ENCODE data around the gene ELK1. TPM values are rescaled to one million over a fixed set of nuclear protein-coding genes. Genes with fewer than 3 reads are reported as not detected.

ELK1 gene
- total RNA-seq, 1 donor from 2014 or later = 4.6 TPM

DNA sequence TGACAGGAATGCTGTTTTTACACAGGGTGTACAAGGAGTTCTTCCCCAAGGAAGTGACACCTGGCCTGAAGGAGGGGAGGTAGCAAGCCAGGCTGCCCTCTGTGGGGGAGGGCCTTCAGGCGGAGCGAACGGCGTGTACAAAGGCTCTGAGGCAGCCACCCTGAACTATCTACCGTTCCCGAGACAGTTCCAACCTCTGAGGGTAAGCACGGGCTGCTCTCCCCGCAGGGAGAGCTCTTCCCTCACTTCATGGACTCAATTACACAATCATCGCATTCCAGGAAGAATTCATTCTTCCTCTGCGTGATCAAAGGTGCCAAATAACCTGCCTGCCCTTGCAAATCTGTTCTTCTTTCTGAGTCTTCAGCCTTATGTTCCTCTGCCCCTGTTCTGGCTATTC is 4.8 kb downstream of the ELK1 start:
- DNase-seq (ENCODE audit: low spot score) = no peak

DNA sequence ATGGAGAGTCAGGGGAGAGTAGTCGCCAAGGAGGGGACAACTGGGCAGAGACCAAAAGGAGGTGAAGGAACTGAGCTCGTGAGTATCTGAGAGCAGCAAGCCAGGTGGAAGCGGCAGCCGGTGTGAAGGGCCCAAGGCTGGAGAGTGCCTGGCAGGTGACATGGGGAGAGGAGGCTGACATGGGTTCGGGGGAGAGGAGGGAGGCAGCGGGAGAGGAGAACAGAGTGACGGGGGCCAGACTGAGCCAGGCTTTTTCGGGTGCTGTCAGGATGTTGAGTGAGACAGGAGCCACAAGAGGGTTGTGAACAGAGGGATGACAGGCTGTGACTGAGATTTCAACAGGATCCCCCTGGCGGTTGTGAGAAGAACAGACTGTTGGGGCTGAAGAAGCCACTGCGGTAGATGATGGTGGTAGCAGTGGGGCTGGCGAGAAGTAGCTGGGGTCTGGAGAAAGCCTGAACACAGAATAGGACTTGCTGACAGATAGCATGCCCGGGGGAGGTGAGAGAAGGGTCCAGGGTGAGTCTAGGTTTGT is 5.7 kb downstream of the ELK1 start:
- DNase-seq (ENCODE audit: low spot score) = peak; percentile 13

DNA sequence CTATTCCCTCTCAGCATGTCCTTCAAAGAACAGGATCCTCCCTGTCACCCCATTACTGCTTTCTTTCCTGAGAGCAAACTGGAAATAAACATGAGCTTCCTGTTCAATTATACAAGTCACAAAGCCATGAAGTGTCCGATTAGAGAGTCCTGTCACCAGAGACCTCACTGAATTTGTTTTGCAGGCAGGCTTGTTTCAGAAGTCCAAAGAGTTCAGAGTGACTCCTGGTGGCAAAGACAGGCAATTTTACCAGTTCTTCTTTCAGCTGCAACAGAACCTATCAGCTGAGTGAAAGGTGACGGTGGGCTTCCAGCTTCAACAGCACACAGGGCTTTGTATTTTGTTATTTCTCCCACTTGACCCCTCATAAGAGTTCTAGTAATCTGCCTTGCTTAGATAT is 6.4 kb downstream of the ELK1 start:
- peak; percentile 15 for DNase-seq (ENCODE audit: low spot score)

DNA sequence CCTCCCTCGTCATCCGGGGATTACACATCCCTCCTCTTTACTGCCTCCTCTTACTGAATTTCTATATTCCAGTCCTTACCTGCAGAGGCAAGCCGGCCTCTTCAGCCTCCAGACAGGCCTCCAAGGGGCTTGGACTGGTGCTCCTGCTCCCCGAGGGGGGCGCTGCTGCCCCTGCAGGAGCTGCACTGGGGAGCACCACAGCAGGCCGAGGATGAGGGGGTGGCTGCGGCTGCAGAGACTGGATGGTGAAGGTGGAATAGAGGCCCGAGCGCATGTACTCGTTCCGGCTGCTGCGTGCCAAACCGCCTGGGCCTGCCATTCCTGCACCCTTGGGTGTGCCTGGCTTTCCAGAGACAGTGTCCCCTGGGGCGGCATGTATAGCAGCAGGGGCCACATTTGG is 11.5 kb downstream of the ELK1 start:
- no peak for DNase-seq (ENCODE audit: low spot score)

DNA sequence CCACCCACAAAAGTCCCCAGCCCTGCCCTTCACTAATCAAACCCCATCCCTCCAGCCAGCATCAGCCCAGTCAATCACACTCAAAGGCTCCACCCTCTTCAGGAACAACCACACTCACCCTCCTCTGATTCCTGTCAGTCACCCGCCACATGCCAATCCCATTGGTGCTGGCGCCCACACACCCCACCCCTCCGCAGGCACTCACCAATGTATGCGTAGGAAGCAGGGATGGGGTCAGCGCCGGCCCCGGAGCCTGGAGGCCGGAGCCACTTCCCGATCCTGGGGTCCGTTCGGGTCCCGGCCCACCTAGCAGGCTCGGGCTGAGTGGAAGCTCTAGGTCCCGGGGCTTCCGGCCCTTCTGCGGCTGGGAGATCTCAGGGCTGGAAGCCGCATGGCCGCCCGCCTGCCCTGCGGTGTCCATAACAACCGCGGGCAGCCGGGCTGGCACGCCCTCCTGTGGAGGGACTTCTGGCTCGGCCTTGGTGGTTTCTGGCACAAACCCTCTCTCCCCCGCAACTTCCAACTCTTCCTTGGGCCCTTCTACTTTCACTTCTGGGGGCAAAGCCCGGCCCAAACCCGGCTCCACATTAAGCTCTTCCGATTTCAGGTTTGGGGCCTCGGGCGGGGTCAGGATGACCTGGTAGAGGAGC is 12.7 kb downstream of the ELK1 start:
- peak; percentile 28 for DNase-seq (ENCODE audit: low spot score)

DNA sequence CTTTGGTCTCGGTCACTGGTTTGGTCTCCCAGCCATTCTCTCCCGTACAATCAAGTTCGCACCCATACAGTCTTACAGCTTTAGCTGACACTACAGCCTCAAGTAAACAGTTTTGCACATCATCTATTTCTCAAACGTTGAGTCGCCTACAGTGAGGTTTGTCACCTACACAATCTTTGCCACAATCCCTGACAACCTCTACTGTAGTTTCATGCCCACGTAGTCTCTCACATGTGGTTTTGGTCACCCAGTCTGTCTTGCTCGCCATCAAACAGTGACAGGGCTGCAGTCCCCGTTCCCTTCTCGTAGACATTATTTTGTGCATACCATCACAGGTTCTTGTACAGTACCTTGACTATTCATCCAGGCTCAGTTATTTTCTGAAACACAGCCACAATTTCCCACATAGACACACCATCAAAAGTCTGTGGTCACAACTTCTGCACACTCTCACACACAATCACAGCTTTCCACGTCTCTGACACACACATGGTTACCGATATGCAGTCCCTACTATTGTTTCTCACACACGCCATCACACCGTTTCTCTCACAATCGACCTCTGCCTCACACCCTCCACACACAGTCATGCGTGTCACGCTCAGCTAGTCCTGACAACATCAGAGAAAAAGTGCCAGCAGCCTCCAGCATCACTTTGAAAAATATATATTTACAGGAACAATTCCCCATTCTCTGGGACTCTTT is 15.3 kb downstream of the ELK1 start:
- DNase-seq (ENCODE audit: low spot score) = no peak

DNA sequence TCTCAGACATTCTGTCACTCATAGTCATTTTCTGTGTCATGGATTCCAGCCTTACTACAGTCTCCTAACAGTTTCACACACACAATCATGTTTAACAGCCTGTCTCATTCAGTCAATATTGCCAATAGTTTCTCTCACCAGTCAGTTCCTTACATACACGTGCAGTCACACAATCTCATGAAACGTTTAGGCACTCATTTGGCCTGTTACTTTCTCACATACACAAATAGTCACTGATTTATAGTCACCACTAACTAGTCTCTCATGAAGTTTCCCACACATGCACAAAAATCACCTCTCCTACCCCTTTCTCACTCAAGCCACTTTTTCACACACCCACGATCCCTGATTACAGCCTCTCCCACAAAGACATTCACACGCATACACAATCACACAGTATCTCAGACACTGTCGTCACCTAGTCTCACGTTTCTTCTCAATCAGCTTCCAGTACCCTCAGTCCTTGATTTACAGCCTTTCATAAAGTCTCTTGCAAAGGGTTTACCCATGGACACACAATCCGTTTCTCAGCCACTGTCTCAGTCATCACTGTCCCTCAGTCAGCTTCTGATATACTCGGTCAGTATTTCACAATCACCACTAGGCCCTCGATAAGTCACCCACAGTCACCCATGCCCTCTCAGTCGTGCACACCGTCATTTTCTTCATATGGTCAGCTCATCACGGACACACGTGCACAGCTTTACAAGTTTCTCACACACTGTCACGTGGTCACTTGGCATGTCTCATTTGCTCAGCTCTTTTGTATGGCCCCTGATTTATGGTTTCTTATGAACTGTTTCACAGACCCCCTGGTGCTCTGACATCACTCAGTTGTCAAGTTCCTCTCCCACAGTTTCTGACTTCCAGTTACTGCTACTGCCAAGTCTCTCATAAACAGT is 16.4 kb downstream of the ELK1 start:
- DNase-seq (ENCODE audit: low spot score) = no peak

DNA sequence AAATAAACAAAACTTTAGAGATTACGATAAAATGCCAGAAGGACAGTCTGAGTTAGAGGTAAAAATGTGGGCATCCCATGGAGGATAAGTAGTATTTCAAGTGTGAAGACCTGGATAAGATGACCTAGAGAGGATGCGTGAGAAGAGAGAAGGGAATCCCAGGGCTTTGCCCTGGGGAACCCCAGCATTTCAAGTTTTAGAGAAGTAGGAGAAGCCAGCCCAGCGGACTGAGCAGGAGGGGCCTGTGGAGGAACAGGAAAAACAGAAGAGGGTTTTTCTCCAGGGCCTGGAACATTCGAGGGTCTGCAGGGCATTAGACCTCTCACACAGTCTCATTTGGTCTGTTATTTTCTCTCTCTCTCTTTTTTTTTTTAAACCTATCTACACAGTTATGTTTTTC is 17.7 kb downstream of the ELK1 start:
- no peak for DNase-seq (ENCODE audit: low spot score)

DNA sequence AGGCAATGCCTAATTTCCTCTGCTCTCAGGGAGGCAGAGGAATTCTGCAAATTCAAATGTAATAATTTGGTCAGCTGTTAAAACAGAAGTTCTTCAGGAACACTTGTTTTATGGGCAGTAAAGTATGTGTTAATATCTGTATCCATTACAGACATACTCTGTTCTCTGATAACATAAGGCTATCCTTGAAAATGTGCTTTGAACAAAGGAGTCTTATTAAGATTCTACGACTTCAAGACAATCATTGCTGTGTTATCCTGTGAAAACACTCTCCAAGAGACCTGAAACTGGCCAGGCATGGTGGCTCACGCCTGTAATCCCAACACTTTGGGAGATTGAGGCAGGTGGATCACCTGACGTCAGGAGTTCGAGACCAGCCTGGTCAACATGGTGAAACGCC is 18.7 kb downstream of the ELK1 start:
- DNase-seq (ENCODE audit: low spot score) = no peak

DNA sequence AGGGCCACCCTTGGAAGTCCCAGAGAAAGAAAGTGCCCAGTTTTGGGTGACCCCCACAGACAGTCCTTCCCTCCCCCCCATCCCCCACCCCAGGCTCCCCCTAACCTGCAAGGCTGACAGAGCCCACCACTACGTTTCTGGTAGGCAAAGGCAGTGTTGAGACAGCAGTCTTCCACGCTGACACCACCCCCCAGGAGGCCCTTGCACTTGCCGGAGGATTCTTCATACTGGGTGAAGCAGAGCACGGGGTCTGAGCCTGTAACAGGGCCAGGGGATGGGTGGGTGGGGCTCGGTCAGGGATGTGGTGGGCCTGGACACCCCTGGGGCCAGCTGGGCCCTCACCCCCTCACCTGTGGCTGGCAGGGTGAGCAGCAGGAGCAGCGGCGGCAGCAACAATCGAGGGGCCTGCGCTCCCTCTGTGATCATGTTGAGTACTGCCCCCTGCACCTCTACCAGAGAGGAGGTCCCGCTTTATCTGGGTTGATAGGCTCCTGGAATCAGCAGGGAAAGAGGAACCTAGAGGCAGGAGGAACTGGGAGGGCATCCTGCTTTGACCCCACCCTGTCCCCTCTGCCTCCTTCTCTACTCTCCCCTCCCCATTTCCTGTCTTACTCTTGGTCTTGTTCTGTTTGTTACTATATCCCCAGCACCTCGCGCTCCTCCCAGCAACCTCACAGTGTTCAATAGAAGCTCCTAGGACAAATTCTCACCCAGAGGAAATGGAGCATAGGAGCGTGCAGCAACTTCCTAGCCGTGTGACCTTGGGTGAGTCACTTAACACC is 20.8 kb downstream of the ELK1 start, which contains the start of gene CFP:
TSS of gene CFP (minus strand) at position 512 of the 782 bp plus-strand sequence. CDS start at position 426, 86 bp downstream.
- no peak for DNase-seq (ENCODE audit: low spot score)

DNA sequence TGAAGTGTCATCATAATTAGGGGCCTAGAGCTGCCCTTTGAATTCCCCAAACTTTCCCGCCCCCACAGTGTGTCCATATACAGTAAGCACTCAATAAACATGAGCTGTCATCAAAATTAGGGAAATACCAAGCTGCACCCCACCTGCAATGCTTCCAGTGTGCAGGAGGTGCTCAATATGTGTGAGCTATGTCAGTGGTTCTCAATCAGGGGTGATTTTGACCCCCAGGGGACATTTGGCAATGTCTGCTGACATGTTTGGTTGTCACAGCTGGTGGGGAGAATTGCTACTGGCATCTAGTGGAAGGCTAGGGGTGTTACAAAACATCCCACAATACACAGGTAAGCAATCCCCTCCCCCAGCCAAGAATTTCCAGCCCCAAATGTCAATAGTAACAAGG is 21.4 kb downstream of the ELK1 start:
- no peak for DNase-seq (ENCODE audit: low spot score)

DNA sequence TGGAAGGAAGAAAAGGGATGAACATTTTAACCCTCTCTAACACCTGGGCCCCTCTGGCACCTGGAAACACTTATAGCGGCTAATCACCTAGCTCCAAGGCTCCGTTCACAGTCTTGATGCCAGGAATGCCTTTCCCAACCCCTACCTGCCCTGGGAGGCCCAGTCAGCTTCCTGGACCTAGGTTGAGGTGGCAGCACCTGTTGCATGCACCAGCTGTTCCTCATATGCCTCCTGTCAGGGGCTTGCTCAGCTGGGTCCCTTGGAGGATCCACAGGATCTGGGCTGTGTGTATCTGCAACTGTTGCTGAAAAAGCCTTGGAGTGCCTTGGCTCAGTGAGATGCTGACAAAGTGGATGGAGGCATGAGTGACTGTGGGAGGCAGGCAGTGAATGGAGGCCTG is 25.0 kb downstream of the ELK1 start:
- DNase-seq (ENCODE audit: low spot score) = no peak

DNA sequence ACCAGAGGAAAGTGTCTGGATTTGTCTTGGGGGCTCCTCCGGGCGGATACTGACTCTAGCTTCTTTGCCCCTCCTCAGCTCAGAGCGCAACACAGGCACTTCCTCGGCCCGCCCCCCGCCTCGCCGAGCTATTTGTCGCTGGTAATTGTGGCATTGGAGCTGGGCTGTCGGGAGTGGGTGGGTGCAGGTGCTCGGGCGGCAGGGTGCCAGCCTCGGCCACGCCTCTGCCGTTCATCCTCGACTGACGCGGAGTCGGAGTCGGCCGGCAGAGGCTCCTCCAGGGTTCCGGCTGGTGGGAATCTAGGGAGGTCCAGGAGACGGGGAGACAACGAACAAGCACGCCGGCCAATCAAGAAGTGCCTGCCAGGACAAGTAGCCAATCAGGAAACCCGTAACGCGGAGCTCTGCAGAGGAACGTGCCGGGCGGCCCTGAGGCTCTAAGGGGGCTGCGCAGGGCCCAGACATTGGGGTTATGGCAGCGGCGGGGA is 26.8 kb downstream of the ELK1 start:
- peak; percentile 74 for DNase-seq (ENCODE audit: low spot score)

DNA sequence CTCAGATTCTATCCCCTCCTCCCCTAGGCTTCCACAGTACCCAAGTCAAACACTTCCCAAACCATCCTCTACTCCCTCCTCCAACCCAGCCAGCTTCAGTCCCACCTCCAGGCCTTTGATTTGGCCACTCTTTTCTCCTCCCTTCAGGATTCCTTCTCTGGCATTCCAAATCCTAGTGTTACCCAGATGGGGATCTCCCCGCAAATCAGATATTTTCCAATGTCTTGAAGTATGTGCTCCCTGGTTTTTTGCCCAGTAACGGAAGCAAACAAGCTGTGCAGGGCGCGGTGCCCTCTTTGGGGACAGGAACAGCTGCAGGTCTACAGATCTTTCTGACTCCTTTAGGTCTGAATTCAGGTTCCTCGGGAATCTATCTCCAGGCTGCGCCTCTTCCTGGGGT is 28.5 kb downstream of the ELK1 start:
- no peak for DNase-seq (ENCODE audit: low spot score)

DNA sequence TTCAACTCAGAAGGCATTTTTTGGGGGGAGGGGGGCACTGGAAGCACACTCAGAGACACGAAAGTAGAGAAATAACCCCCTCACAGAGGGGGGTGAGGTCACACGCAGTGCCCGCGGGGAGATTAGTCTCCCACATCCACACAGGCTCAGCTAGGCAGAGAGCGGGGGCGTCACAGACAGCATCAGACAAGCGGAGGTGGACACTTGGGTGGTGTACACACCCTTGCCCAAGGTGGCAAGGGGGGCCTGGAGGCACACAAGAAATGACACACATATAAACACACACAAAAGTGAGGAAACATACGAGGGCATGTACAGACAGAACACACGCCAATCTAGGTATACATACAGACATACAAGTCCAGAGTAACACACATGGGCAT is 30.1 kb downstream of the ELK1 start:
- no peak for DNase-seq (ENCODE audit: low spot score)

DNA sequence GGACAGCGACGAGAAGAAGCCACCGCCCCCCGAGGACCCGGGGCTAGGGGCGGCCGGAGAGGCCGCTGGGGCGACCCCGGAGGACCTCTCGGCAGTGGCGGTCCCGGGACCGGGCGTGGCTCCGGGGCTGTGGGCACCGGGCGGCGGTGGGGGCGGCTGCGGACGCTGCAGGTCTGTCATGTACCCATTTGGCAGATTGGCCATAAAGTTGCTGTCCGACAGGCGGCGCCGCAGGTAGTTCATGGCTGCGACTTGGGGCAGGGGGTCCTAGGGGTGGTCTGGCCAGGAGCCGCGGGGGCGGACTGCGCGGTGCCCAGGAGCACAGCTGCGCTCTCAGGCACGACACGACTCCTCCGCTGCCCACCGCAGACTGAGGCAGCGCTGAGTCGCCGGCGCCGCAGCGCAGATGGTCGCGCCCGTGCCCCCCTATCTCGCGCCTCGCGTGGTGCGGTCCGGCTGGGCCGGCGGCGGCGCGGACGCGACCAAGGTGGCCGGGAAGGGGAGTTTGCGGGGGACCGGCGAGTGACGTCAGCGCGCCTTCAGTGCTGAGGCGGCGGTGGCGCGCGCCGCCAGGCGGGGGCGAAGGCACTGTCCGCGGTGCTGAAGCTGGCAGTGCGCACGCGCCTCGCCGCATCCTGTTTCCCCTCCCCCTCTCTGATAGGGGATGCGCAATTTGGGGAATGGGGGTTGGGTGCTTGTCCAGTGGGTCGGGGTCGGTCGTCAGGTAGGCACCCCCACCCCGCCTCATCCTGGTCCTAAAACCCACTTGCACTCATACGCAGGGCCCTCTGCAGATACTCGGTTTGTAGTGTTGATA is 30.7 kb downstream of the ELK1 start, which contains the start of gene SYN1:
TSS of gene SYN1 (minus strand) at position 372 of the 817 bp plus-strand sequence. CDS start at position 243, 129 bp downstream.
- peak; percentile 61 for DNase-seq (ENCODE audit: low spot score)

DNA sequence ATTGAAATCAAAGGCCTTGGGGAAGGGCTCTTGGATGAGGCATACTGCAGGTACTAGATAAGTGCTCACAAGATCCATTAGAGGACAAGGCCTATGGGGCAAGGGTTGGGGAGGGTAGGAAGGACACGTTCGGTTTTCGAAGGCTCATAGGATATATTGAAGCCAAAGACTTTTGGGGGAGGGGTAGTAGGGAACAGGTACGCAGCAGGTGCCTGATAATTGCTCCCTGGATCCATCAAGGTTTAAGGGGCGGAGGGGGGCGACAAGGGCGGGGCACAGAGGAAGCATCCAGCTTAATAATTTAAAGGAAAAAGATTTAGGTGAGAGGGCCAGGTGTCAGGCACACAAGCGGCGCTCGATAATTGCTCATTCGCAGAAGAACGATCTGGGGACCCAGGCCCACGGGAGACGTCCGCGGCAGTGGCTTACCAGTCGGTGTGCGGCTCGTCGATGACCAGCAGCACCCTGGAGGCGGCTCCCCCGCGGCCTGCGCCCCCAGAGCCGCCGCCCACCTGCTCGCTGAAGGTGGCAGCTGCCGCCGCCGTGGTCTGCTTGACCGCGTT is 31.4 kb downstream of the ELK1 start:
- no peak for DNase-seq (ENCODE audit: low spot score)

DNA sequence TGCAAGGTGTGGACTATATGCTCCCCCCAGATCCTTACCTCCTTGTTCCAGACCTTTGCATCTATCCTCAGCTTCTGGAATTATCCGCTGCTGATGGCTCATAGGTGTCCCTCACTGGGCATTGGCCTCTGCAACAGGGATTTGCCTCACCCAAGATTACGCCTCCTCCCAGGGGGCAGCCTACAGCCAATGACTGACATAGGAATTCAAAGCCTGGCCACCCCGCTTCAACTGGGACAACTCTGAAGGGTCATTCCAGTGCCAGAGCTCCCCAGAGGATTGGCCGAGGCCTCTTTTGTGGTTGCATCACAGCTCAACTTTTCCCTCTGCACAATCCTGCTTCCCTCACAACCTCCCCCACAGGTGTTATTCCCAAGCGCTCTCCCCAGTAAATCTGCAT is 35.7 kb downstream of the ELK1 start:
- DNase-seq (ENCODE audit: low spot score) = no peak

DNA sequence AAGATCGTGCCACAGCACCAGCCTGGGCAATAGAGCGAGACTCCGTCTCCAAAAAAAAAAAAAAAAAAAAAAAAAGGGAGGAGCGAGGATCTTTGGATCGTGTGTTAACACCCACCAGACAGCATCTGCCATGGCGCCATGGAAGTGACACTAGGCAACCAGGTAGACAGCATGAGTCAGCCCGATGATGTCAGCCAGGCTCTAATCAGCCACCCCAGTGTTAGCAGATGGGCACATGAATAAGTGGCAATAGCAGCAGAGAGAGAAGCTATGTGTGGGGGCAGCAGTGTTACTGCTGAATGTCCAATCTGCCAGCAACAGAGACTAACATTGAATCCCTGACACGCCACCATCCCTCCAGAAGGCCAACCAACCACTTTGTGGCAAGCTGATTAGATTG is 37.3 kb downstream of the ELK1 start:
- no peak for DNase-seq (ENCODE audit: low spot score)

DNA sequence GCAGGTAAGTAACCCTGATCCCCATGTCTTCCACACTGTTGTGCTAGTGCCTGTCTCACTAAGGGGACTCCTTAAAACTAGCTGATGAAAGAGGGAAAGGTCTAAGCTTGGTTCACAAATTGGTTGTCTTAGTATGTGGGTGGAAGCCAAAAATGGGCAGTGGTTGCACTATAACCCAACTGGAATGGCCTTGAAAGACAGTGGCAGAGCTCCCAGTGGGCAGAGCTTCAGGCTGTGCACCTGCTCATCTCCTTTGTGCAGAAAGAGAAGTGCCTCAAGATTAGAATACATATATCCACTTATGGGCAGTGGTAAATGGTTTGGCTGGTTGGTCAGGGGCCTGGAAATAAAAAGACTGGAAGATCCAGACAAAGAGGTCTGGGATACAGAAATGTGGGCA is 37.9 kb downstream of the ELK1 start:
- DNase-seq (ENCODE audit: low spot score) = no peak

Measured in umbilical cord (tissue), 2 donors.